HL-60 (cell line): Measurements from ENCODE around the gene PUM2.

ENCODE experiments used
- CTCF ChIP-seq: IDR thresholded peaks from one replicate; pipeline ENCODE4 v1.5.1; 2011; ENCODE audit warnings: low read length, control low read depth, inconsistent platforms; ENCODE audit not compliant: insufficient read depth
- POLR2AphosphoS5 ChIP-seq: IDR thresholded peaks from 2 replicates; pipeline ENCODE4 v1.6.1; 2012; ENCODE audit warnings: low read depth
- REST ChIP-seq: IDR thresholded peaks from 2 replicates; pipeline ENCODE4 v1.6.1; 2012; ENCODE audit warnings: low read depth; ENCODE audit not compliant: insufficient replicate concordance

GRCh38 chr2:20217041-20217970 lies 133.3 kb downstream of the PUM2 start:
- no peak for TF ChIP-seq CTCF
- TF ChIP-seq REST: no peak
- no peak for TF ChIP-seq POLR2AphosphoS5
